GM19452 (cell line): ENCODE measurements around the gene ABI1.

Experiments
- ATAC-seq: cut with Tn5 transposase; IDR thresholded peaks from one replicate; pipeline ENCODE4 v1.9.1; 2021; ENCODE audit not compliant: unreplicated experiment

The ABI1 gene

GRCh38 chr10:26776258-26776657 lies 84.5 kb downstream of the ABI1 start:
- ATAC-seq, result no peak

- ATAC-seq, result no peak
Measured at GRCh38 chr10:26773633-26774032, 87.1 kb downstream of the ABI1 start.

GRCh38 chr10:26770069-26770468 lies 90.7 kb downstream of the ABI1 start:
- no peak for ATAC-seq

GRCh38 chr10:26765549-26765948 lies 95.2 kb downstream of the ABI1 start:
- ATAC-seq, result no peak

GRCh38 chr10:26759008-26759407 lies 101.8 kb downstream of the ABI1 start:
- no peak for ATAC-seq

GRCh38 chr10:26755443-26755903 lies 105.3 kb downstream of the ABI1 start:
- peak; percentile 89 for ATAC-seq

GRCh38 chr10:26746061-26746460 lies 114.7 kb downstream of the ABI1 start:
- ATAC-seq, result no peak

- no peak for ATAC-seq
Measured at GRCh38 chr10:26743841-26744240, 116.9 kb downstream of the ABI1 start.

- ATAC-seq, result no peak
Measured at GRCh38 chr10:26743091-26743490, 117.7 kb downstream of the ABI1 start.

- no peak for ATAC-seq
Measured at GRCh38 chr10:26741368-26741767, 119.4 kb downstream of the ABI1 start.

GRCh38 chr10:26739071-26739631 lies 121.6 kb downstream of the ABI1 start:
- peak; percentile 41 for ATAC-seq

GRCh38 chr10:26738301-26738911 lies 122.4 kb downstream of the ABI1 start:
- no peak for ATAC-seq

GRCh38 chr10:26737730-26738129 lies 123.0 kb downstream of the ABI1 start:
- peak; percentile 73 for ATAC-seq

- no peak for ATAC-seq
Measured at GRCh38 chr10:26735435-26735834, 125.3 kb downstream of the ABI1 start.

- no peak for ATAC-seq
Measured at GRCh38 chr10:26733750-26734568, 126.8 kb downstream of the ABI1 start.

GRCh38 chr10:26730552-26730951 lies 130.2 kb downstream of the ABI1 start:
- no peak for ATAC-seq

GRCh38 chr10:26729395-26729794 lies 131.4 kb downstream of the ABI1 start:
- no peak for ATAC-seq

GRCh38 chr10:26728957-26729356 lies 131.8 kb downstream of the ABI1 start:
- no peak for ATAC-seq

GRCh38 chr10:26727005-26727404 lies 133.8 kb downstream of the ABI1 start:
- ATAC-seq, result no peak

- no peak for ATAC-seq
Measured at GRCh38 chr10:26725837-26726727, 134.7 kb downstream of the ABI1 start.

- ATAC-seq, result no peak
Measured at GRCh38 chr10:26723016-26723415, 137.7 kb downstream of the ABI1 start.
